DMS114 treated with DMSO at 0.1 percent for 48 hours (cell line): Measurements from ENCODE around the gene CACNA1C.

Source experiments
- DNase-seq: peaks from one replicate; lab custom pipeline; 2025; ENCODE audit not compliant: unreplicated experiment; lab: John Stamatoyannopoulos, UW

The CACNA1C gene

GRCh38 chr12:2229661-2230539, 177.1 kb downstream of the CACNA1C start:
- DNase-seq: no peak

DNA sequence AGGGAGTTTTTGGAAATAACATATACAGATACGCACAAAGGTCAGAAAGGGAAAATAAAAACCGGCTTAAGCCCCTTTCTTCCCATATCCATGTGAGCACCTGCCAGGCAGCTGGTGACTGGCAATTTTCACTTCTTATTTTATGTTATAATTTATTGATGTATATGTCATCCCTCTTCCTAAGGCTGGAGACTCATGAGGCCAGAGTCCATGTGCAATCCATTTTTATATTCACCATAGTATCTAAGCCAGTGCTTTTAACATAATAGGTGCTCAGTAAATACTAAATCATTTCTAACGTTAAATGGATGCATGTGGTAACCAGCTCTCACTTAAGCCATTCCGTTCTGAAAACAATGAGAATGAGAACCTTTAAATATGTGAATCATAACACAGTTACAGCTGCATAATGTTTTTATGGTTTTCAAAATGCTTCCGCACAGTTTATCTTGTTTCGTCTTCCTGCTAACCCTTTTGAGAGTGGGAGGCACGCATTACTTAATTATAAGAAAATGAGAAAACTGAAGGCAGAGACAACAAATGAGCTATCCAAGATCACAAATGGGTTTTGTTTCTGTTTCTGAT, 178.3 kb downstream of the CACNA1C start:
- DNase-seq: no peak

DNA sequence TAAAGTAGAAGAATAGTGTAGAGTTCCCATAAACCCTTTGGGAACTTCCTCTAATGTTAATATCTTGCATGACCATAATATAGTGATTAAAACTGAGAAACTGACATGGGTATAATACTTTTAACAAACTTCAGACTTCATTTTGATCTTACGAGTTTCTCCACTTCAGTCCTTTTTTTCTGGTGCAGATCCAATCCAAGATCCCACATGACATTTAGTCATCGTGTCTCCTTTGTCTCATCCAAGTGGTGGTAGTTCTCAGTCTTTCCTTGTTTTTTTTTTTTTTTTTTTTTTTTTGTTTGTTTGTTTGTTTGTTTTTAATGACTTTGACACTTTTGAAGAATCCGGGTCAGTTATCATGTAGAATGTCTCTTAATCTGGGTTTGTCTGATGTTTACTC, 179.2 kb downstream of the CACNA1C start:
- no peak for DNase-seq

DNA sequence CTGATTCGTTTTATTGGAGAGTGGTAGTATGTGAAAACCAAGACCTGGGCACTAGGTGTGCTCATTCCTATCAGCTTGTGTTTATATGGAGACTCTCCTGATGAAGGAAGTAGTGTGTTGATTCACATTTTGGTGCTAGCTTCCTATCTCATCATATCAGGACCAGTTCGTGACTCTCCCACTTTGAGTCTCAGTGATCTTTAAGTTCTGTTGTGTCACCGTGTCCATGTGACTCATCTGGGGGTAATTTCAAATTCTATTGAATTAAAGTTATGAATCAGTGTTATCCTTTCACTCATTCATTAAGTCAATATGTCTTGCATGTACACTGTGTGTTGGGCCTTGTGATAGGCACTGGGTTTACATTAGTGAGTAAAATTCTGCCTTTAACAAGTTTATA, 180.2 kb downstream of the CACNA1C start:
- no peak for DNase-seq

- DNase-seq: no peak
Observed at GRCh38 chr12:2234091-2234490, 181.3 kb downstream of the CACNA1C start.

DNA sequence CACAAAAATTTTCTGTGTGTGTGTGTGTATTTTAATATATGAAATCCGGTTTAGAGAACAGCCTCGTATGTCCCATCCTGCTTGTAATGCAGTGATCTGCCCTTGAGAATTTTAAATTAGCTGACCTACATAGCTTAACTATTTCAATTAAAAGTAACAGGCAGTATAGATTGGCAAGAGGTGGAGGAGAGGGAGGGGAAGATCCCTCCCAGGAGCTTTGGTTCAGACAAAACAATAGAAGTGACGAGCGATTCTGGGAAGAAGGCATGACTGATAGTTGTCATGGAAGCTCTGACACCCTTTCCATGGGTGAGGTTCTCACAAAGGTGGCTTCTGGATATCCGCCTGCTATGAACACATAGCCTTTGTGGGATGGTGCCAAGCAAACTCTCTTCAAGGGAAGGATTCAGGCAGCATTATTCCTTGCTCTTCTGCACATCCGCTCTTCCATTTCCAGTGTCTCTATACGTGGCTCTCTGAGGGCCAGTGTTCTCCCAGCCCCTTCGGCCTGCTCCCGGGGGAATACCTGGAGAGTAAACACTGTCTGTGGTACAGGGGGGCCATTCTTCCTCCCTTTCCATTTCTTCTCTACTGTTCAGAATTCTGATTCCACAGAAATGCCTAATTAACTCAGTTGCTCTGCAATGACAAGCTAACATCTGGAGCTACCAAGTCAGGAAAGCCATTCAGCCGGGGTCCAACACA, 182.0 kb downstream of the CACNA1C start:
- DNase-seq: no peak

- no peak for DNase-seq
Observed at GRCh38 chr12:2236506-2237294, 183.9 kb downstream of the CACNA1C start.

DNA sequence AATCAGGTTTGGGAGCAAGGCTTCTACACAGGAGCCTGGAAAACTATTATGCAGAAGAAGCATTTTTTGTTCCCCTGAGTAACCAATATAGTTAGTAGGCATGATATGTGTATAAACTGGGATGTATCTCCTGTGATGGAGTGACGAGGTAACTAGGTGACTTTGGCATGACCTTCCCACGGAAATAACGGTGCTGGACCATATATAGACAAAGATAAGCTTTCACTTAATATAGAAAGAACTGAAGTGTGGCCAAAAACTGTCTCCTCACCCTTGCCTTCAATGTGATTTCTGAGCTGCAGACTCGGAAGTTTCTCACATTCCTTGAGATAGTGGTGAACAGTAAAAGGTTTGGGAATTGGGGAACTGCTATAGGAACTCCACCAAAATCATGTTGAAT, 185.3 kb downstream of the CACNA1C start:
- no peak for DNase-seq

DNA sequence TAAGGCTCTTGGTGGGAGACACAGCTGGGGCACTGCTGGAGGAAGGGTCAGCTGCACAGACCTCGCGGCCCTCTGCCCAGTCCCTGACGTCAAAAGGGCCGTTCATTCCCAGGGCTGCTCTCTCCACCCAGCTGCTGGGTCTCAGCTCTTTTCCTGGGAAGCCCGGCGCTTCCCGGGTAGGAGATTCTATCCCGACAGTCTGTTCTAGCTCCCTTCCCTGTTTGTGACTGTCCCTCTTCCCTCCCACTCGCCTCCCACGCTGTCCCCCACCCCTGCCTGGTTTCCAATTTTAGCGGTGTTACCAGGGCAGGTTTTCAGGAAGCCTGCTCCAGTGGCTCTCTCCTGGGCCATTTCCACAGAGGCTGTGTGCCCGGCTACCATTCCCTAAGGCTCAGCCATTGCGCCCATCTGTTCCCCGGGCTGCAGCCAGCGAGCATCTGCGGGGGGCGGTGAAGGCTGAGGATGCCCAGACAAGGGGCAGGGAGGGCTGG, 186.6 kb downstream of the CACNA1C start:
- no peak for DNase-seq

DNA sequence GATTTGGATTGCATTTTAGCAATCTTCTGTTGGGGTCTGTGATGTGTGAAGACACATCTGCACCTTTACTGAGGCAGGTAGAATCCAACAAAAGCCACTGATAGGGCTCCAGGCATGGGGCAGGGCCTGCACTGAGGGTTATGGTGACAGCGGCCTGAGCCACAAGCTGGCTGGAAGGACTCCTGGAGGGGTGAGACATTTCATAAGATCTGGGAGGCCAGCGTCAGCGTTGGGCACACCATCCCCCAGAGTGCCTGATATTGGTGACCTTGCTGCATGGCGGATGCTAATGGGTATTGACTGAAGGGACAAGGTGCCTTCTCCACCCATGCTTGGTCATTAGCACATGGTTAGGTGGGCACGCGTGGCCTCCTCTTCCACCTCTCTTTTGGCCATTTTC, 187.6 kb downstream of the CACNA1C start:
- DNase-seq: no peak

GRCh38 chr12:2240984-2241383, 188.2 kb downstream of the CACNA1C start:
- no peak for DNase-seq

DNA sequence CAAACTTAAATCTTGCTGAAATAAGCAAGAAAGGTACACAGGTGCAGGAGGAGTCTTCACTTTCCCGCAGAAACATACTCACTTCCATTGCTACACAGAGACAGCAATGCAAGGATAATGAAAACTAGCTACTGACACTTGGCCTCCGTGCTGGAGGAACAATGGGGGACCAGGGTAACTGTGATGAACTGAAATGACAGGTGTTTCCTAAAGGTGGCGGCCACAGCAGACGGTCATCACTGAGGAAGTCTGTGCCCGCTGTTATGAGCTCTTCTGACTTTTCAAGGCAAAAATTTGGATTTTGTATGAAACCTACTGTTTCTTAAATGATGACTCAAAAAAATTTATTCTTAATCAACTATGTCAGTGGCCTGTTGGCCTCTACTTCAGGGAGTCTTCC, 189.4 kb downstream of the CACNA1C start:
- no peak for DNase-seq

DNA sequence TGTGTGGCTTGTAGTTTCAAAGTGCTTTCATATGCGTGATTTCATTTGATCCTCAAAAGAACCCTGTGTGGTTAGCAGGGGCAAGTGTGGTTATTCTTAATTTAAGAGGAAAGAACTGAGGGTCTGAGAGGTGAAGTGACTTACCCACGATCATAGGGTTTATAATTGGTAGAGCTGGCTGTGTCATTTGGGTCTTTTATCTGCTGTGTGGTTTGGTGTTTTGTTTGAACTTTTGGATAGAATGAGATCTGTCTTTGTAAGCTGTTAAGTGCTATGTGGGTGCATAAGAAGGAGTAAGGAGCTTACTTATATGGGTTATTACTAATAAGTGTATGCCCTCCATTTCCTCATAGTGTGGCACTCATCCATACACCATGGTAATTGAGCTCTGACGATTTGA, 190.0 kb downstream of the CACNA1C start:
- DNase-seq: no peak

DNA sequence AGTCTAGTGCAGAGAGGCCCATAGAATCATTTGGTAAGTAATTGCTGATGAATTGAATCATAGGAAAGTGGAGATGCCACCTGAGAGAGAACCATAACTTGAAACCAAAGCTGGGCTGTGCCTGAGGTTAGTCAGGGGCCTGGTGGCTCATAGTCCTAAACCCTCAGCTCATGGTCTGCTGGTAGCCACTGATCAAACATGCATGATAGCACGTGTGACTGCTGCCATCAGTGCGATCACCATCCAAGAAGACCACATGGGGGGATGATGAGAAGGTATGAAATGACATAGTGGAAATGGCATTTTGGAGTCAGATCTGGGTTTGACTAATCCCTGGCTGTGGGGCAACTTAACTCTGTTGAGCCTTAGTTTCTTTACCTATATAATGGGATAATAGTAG, 190.5 kb downstream of the CACNA1C start:
- no peak for DNase-seq

DNA sequence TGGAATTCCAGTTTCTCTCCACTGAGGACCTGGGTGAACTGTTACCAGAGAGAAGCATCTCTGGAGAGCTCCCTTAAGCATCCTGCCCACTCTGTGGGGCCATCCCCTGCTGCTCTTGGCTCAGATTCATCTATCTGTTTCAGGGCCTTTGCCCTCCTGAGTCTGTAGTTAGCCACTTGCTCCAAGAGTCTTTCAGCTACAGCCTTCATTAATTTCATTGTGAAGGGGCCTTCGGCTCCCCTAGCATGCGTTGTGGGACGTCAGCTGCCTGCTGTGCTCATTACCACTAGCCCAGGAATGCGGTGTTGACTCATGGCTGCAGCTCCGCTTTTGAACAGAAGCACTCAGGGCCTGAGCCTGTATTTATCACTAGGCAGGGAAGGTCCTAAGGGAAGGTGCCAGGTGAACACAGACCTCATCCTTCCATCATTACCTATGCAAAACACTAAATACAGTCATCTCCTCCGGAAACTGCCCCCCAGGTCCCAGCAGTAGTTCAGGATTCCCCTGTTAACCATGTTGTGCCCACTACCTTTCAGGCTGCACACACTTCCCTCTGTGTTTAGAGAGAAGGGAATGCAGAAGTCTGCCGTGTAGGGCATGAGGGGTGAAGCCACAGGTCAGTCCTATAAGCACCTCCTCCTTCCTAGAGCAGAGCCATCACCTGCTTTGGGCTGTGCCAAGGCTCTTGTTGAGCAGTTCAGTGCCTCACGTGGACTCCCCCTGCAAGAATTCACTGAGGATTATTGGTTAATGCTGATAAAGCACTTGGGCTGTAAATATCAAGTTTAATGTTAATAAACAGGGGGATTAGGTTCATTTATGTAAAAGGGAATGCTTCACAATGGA, 191.4 kb downstream of the CACNA1C start:
- DNase-seq: no peak

DNA sequence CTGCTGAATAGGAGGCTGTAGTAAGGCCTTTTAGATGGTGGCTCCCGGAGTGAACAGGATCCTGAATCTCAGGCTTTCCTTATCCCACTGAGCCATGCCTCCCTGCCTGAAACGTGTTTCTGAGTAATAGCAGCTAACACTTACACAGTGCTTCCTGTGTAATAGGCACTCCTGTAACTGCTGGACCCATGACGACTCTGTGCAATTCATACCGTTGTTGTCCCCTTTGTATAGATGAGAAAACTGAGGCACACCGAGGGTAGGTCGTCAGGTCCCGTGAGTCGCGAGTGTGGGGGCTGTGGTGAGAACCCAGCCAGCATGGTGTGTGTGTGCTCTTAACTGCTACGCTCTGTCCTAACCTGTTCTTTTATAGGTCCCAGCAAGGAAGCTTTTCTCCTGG, 193.6 kb downstream of the CACNA1C start:
- DNase-seq: no peak

GRCh38 chr12:2247120-2247519, 194.3 kb downstream of the CACNA1C start:
- DNase-seq: no peak

- no peak for DNase-seq
Observed at GRCh38 chr12:2247596-2247995, 194.8 kb downstream of the CACNA1C start.

GRCh38 chr12:2248087-2248900, 195.5 kb downstream of the CACNA1C start:
- DNase-seq: no peak
